PC-3 (cell line): ENCODE results near the gene PRPF6. TPM values are rescaled to one million over a fixed set of nuclear protein-coding genes. Genes with fewer than 3 reads are reported as not detected.
A peak's percentile ranks its signal among the peaks of the same experiment; 100 is the strongest.

Experiments used
- ATAC-seq: fragments of 200-7000 bp; cut with Tn5 transposase; 2 replicates; pipeline ENCODE4 v1.9.1; 2020; ENCODE audit warnings: mild to moderate bottlenecking, moderate library complexity
- BruUV-seq: library from RNA; stranded (reverse); fragments of 400-500 nt; replicated peaks from 2 replicates; lab custom pipeline; 2021; lab: Mats Ljungman, UMichigan
- CTCF ChIA-PET: fragments of 300-600 bp; sonication (Branson Sonifier 250); formaldehyde crosslinking; loops from one replicate; lab custom pipeline; 2022; ENCODE audit warnings: antibody characterized with exemption; lab: Charles Lee
- POLR2A ChIA-PET: fragments of 300-600 bp; sonication (Branson Sonifier 250); formaldehyde crosslinking; loops from one replicate; lab custom pipeline; 2022; ENCODE audit warnings: antibody characterized with exemption; ENCODE audit not compliant: unreplicated experiment; lab: Charles Lee
- DNase-seq: peaks from one replicate; pipeline ENCODE4 v3.0.0-alpha.2; 2015
- H2AFZ ChIP-seq: fragments of 300-600 bp; sonication (generic); 2 replicates; pipeline ENCODE4 v1.6.0; 2016; ENCODE audit warnings: antibody characterized with exemption, low read length
- H3F3A ChIP-seq: fragments of 300-600 bp; sonication (generic); one replicate; pipeline ENCODE4 v1.6.0; 2017; ENCODE audit warnings: antibody characterized with exemption, low read length, control low read depth, mild to moderate bottlenecking; ENCODE audit not compliant: unreplicated experiment
- H3K27ac ChIP-seq: fragments of 300-600 bp; sonication (generic); 2 replicates; pipeline ENCODE4 v1.5.1; 2016; ENCODE audit warnings: mild to moderate bottlenecking, low read length
- H3K27me3 ChIP-seq: fragments of 300-600 bp; sonication (generic); 2 replicates; pipeline ENCODE4 v1.6.1; 2016; ENCODE audit warnings: low read length, mixed read lengths
- H3K36me3 ChIP-seq: fragments of 300-600 bp; sonication (generic); 2 replicates; pipeline ENCODE4 v1.6.1; 2016; ENCODE audit warnings: low read depth, mixed run types, low read length, mixed read lengths
- H3K4me1 ChIP-seq: fragments of 300-600 bp; sonication (generic); 2 replicates; pipeline ENCODE4 v1.5.1; 2016; ENCODE audit warnings: low read length; ENCODE audit not compliant: insufficient read depth
- H3K4me2 ChIP-seq: fragments of 300-600 bp; sonication (generic); 2 replicates; pipeline ENCODE4 v1.6.0; 2016; ENCODE audit warnings: low read length
- H3K4me3 ChIP-seq: fragments of 300-600 bp; sonication (generic); 2 replicates; pipeline ENCODE4 v1.5.1; 2016; ENCODE audit warnings: mild to moderate bottlenecking, low read length, mixed read lengths
- H3K79me2 ChIP-seq: fragments of 300-600 bp; sonication (generic); 2 replicates; pipeline ENCODE4 v1.6.1; 2017; ENCODE audit warnings: low read length, mixed read lengths
- H3K9ac ChIP-seq: fragments of 300-600 bp; sonication (generic); 2 replicates; pipeline ENCODE4 v1.6.0; 2016; ENCODE audit warnings: mild to moderate bottlenecking, low read length
- H3K9me2 ChIP-seq: fragments of 300-600 bp; sonication (generic); replicated peaks from 2 replicates; pipeline ENCODE4 v1.6.1; 2016; ENCODE audit warnings: mixed run types, low read length, mixed read lengths
- H3K9me3 ChIP-seq: fragments of 300-600 bp; sonication (generic); 2 replicates; pipeline ENCODE4 v1.6.1; 2016; ENCODE audit warnings: low read length, mixed read lengths
- H4K20me1 ChIP-seq: fragments of 300-600 bp; sonication (generic); 2 replicates; pipeline ENCODE4 v1.6.1; 2016; ENCODE audit warnings: low read length, mixed read lengths
- EZH2 ChIP-seq: fragments of 300-600 bp; sonication (generic); IDR thresholded peaks from one replicate; pipeline ENCODE4 v1.6.1; 2017; ENCODE audit warnings: antibody characterized with exemption, mild to moderate bottlenecking, low read length; ENCODE audit not compliant: unreplicated experiment
- EZH2phosphoT487 ChIP-seq: fragments of 300-600 bp; sonication (generic); IDR thresholded peaks from 2 replicates; pipeline ENCODE4 v1.6.1; 2018; ENCODE audit warnings: mild to moderate bottlenecking, antibody characterized with exemption, low read length, borderline replicate concordance
- intact Hi-C: fragments of 100-400 bp; cut with micrococcal nuclease; formaldehyde crosslinking; loops from 2 replicates; pipeline ENCODE4 v1.9.0; 2023
- total RNA-seq: library from RNA; depleted of rRNA; stranded (reverse); fragments of >200 nt; gene quantifications from 2 replicates; pipeline ENCODE4 v1.2.3, GENCODE V29; 2014
- TF ChIP-seq, protein P1 (sequence below): fragments of 300-600 bp; sonication (generic); conservative IDR thresholded peaks from 2 replicates; pipeline ENCODE4 v1.5.1; 2017; ENCODE audit warnings: antibody characterized with exemption, low read depth, mild to moderate bottlenecking, low read length

The PRPF6 gene
- total RNA-seq, 1 experiment from 2014 or later, result 67.1 TPM

- TSS peak; percentile 32 for BruUV-seq
Observed at GRCh38 chr20:63968136-63968927, 12.6 kb upstream of the PRPF6 start.

GRCh38 chr20:63968928-63969760, 11.8 kb upstream of the PRPF6 start:
- Histone ChIP-seq H3K4me1 (peaks cover 5% of the 10 kb centered on the region; the same call in 1 of the 2 replicates), H4K20me1 (no peaks in the 10 kb centered on the region), H3K36me3 (no peaks in the 10 kb centered on the region), H3K27me3 (no peaks in the 10 kb centered on the region), H3K9me3 (no peaks in the 10 kb centered on the region), H3K4me2 (peak overlapping the region; percentile 97), H3K4me3 (peak overlapping the region; percentile 84), H3K27ac (no peak overlapping the region), H3K9ac (peak overlapping the region; percentile 88), H3K9me2 (no peaks in the 10 kb centered on the region), H3K79me2 (peaks cover 15% of the 10 kb centered on the region), H2AFZ (no peak overlapping the region; the same call in 1 of the 2 replicates), H3F3A (no peaks in the 10 kb centered on the region)
- BruUV-seq, result no TSS peak
- TF ChIP-seq EZH2 (no peak), EZH2phosphoT487 (no peak)
- TF ChIP-seq, protein P1, sequence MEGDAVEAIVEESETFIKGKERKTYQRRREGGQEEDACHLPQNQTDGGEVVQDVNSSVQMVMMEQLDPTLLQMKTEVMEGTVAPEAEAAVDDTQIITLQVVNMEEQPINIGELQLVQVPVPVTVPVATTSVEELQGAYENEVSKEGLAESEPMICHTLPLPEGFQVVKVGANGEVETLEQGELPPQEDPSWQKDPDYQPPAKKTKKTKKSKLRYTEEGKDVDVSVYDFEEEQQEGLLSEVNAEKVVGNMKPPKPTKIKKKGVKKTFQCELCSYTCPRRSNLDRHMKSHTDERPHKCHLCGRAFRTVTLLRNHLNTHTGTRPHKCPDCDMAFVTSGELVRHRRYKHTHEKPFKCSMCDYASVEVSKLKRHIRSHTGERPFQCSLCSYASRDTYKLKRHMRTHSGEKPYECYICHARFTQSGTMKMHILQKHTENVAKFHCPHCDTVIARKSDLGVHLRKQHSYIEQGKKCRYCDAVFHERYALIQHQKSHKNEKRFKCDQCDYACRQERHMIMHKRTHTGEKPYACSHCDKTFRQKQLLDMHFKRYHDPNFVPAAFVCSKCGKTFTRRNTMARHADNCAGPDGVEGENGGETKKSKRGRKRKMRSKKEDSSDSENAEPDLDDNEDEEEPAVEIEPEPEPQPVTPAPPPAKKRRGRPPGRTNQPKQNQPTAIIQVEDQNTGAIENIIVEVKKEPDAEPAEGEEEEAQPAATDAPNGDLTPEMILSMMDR, result no peak
- ChIA-PET CTCF (no interaction called here), POLR2A (no interaction called here)
- DNase-seq (no peak), ATAC-seq (peak; percentile 3)
- intact Hi-C loops, result no loop called here

More at GRCh38 chr20:63968136-63968927, 12.6 kb upstream of the PRPF6 start:
- TF ChIP-seq EZH2phosphoT487 (no peak), EZH2 (no peak)
- TF ChIP-seq, protein P1, result no peak
- H3F3A ChIP-seq, result no peaks in the 10 kb centered on the region
- peak overlapping the region; percentile 97 for H3K4me2 ChIP-seq
- CTCF ChIA-PET, result no interaction called here
- H2AFZ ChIP-seq, result no peak overlapping the region
- no peak overlapping the region for H3K27ac ChIP-seq
- intact Hi-C loops, result no loop called here
- ATAC-seq (no peak), DNase-seq (no peak)
- H3K9me2 ChIP-seq, result no peaks in the 10 kb centered on the region
- peak overlapping the region; percentile 88 for H3K9ac ChIP-seq
- peak overlapping the region; percentile 84 for H3K4me3 ChIP-seq
- H3K27me3 ChIP-seq, result no peaks in the 10 kb centered on the region
- no peaks in the 10 kb centered on the region; the same call in 1 of the 2 replicates for H3K36me3 ChIP-seq
- POLR2A ChIA-PET, result no interaction called here
- H4K20me1 ChIP-seq, result no peaks in the 10 kb centered on the region
- no peaks in the 10 kb centered on the region for H3K9me3 ChIP-seq
- peaks cover 15% of the 10 kb centered on the region for H3K79me2 ChIP-seq
- peaks cover 5% of the 10 kb centered on the region; the same call in 1 of the 2 replicates for H3K4me1 ChIP-seq
